Epithelial cell of proximal tubule (primary cell): ENCODE data around the gene PALM2AKAP2. TPM values are rescaled to one million over a fixed set of nuclear protein-coding genes. Genes with fewer than 3 reads are reported as not detected.
A peak's percentile ranks its signal among the peaks of the same experiment; 100 is the strongest.
"Not testable (repeated sequence)": the region's sequence is repeated elsewhere in the genome, so short reads cannot be mapped to it uniquely, and the experiment has no call there.

Experiments
- DNase-seq: peaks from one replicate; pipeline ENCODE4 v3.0.0-alpha.2; 2011; ENCODE audit warnings: low read depth
- H3K4me3 ChIP-seq: 2 replicates; pipeline ENCODE4 v1.5.1; 2011; ENCODE audit warnings: low read depth, mild to moderate bottlenecking, low read length
- CTCF ChIP-seq: conservative IDR thresholded peaks from 2 replicates; pipeline ENCODE4 v1.5.1; 2012; ENCODE audit warnings: low read depth, mild to moderate bottlenecking, low read length
- total RNA-seq: library from RNA; depleted of rRNA; stranded (reverse); fragments of >200 nt; gene quantifications from 2 replicates; pipeline ENCODE4 v1.2.3, GENCODE V29; 2015

The PALM2AKAP2 gene
- total RNA-seq, 1 donor from 2014 or later, result 2.8 TPM

GRCh38 chr9:109817846-109818472, 38.0 kb downstream of the PALM2AKAP2 start:
- DNase-seq, result peak; percentile 91
- no peak overlapping the region for H3K4me3 ChIP-seq
- peak; percentile 76 for TF ChIP-seq CTCF

- TF ChIP-seq CTCF, result no peak
- no peak for DNase-seq
- H3K4me3 ChIP-seq, result no peak overlapping the region
These were observed 41.7 kb downstream of the PALM2AKAP2 start for GRCh38 chr9:109821711-109822110.

- DNase-seq, H3K4me3 ChIP-seq: not testable (repeated sequence)
These were observed 45.4 kb downstream of the PALM2AKAP2 start for GRCh38 chr9:109825383-109825782.

DNA sequence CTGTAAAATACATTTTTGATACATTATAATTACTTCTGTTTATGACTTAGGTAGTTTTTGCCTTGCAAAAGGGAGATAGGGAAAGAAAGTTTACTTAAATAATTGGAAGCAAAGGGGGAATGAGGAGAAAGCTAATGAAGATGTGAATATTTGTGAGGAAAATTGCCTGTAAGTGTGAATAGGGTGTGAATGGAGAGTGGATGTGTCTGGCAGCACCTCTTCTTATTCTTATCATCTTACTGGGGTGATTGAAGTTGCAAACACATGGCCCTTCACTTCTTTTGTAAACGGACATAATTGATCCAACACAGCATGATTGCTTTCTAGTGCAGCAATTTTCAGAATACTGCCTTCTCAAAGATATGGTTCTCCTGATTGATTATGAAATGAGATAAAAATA, 46.6 kb downstream of the PALM2AKAP2 start:
- no peak overlapping the region for H3K4me3 ChIP-seq
- no peak for DNase-seq
- TF ChIP-seq CTCF, result no peak

GRCh38 chr9:109828254-109828653, 48.3 kb downstream of the PALM2AKAP2 start:
- no peak for DNase-seq
- no peak overlapping the region for H3K4me3 ChIP-seq

More at GRCh38 chr9:109828254-109828653, 48.3 kb downstream of the PALM2AKAP2 start:
- TF ChIP-seq CTCF, result no peak
